HCT116 (cell line): ENCODE data around the gene CREG1. TPM values are rescaled to one million over a fixed set of nuclear protein-coding genes. Genes with fewer than 3 reads are reported as not detected.

Source experiments
- ATAC-seq: fragments of 200-7000 bp; cut with Tn5 transposase; 2 replicates; pipeline ENCODE4 v1.9.1; 2020; ENCODE audit warnings: mild to moderate bottlenecking, moderate library complexity
- BruUV-seq: library from RNA; stranded (reverse); fragments of 400-500 nt; replicated peaks from 2 replicates; lab custom pipeline; 2021; lab: Mats Ljungman, UMichigan
- CTCF ChIA-PET: fragments of 300-600 bp; sonication (Branson Sonifier 250); formaldehyde crosslinking; loops from one replicate; lab custom pipeline; 2021; ENCODE audit warnings: antibody characterized with exemption; lab: Charles Lee
- POLR2A ChIA-PET: fragments of 300-600, 350-600 bp; sonication (Branson Sonifier 250); formaldehyde crosslinking; loops from one replicate; lab custom pipeline; 2021; ENCODE audit warnings: antibody characterized with exemption; lab: Charles Lee
- RAD21 ChIA-PET, 2 experiments: fragments of 300-600 bp; sonication (Branson Sonifier 250); formaldehyde crosslinking; loops; one replicate each; lab custom pipeline; 2023; ENCODE audit warnings: low total read pairs in 2 of 2; ENCODE audit not compliant: uncharacterized antibody in 2 of 2, unreplicated experiment in 2 of 2, low non-redundant PET in 1 of 2; lab: Charles Lee
- DNase-seq: peaks from one replicate; pipeline ENCODE4 v3.0.0-alpha.2; 2010; ENCODE audit warnings: low read depth, low spot score
- H2AFZ ChIP-seq: fragments of 200-600 bp; shearing (Covaris generic), sonication (generic); 2 replicates; pipeline ENCODE4 v1.6.1; 2017; ENCODE audit warnings: low read depth, mixed run types, mixed read lengths, antibody characterized with exemption, low read length; ENCODE audit not compliant: poor library complexity, severe bottlenecking
- H3K27ac ChIP-seq: 2 replicates; pipeline ENCODE4 v1.5.1; 2012; ENCODE audit warnings: low read depth, low read length
- H3K27me3 ChIP-seq: fragments of 200-600 bp; sonication (generic); 2 replicates; pipeline ENCODE4 v1.6.1; 2016; ENCODE audit warnings: mixed run types, low read length, mixed read lengths; ENCODE audit not compliant: insufficient read depth
- H3K36me3 ChIP-seq, 2 experiments: fragments of 200-500 bp in 1 of 2; fragments of 200-600 bp in 1 of 2; sonication (Bioruptor generic) in 1 of 2; sonication (generic) in 1 of 2; 2 replicates each; pipeline versions ENCODE4 v1.5.1 to v1.6.1; 2014 to 2016; ENCODE audit warnings: low read length in 2 of 2, inconsistent platforms in 1 of 2, mixed read lengths in 1 of 2, mixed run types in 1 of 2; ENCODE audit not compliant: insufficient read depth in 2 of 2, control insufficient read depth in 1 of 2
- H3K4me1 ChIP-seq, 2 experiments: fragments of 200-600 bp in 1 of 2; sonication (generic) in 1 of 2; 2 replicates each; pipeline versions ENCODE4 v1.5.1 to v1.6.1; 2012 to 2017; ENCODE audit warnings: low read length in 2 of 2, inconsistent platforms in 1 of 2, mild to moderate bottlenecking in 1 of 2, mixed read lengths in 1 of 2, mixed run types in 1 of 2, moderate library complexity in 1 of 2; ENCODE audit not compliant: insufficient read depth in 2 of 2, control insufficient read depth in 1 of 2
- H3K4me2 ChIP-seq: fragments of 200-600 bp; sonication (generic); 2 replicates; pipeline ENCODE4 v1.6.1; 2017; ENCODE audit warnings: mixed run types, low read length, mixed read lengths
- H3K4me3 ChIP-seq, 2 experiments: fragments of 200-600 bp in 1 of 2; sonication (generic) in 1 of 2; replicated peaks in 1 of 2; 2 replicates each; pipeline ENCODE4 v1.5.1; 2011 to 2016; ENCODE audit warnings: low read length in 2 of 2, control low read depth in 1 of 2, low read depth in 1 of 2, mild to moderate bottlenecking in 1 of 2, mixed read lengths in 1 of 2, mixed run types in 1 of 2
- H3K79me2 ChIP-seq: fragments of 200-600 bp; sonication (generic); 2 replicates; pipeline ENCODE4 v1.6.1; 2017; ENCODE audit warnings: mild to moderate bottlenecking, mixed run types, low read length, moderate library complexity, mixed read lengths; ENCODE audit not compliant: insufficient read depth
- H3K9ac ChIP-seq: fragments of 200-600 bp; sonication (generic); 2 replicates; pipeline ENCODE4 v1.6.1; 2016; ENCODE audit warnings: low read length, mixed read lengths
- H3K9me2 ChIP-seq: fragments of 200-600 bp; sonication (generic), shearing (Covaris generic); 2 replicates; pipeline ENCODE4 v1.6.1; 2017; ENCODE audit warnings: mixed run types, mild to moderate bottlenecking, moderate library complexity; ENCODE audit not compliant: insufficient read depth
- H3K9me3 ChIP-seq, 2 experiments: fragments of 200-500 bp in 1 of 2; fragments of 200-600 bp in 1 of 2; sonication (Bioruptor generic) in 1 of 2; sonication (generic) in 1 of 2; 2 replicates each; pipeline ENCODE4 v1.6.1; 2014 to 2017; ENCODE audit warnings: low read length in 2 of 2, mixed read lengths in 2 of 2, inconsistent platforms in 1 of 2, low read depth in 1 of 2, mild to moderate bottlenecking in 1 of 2, mixed run types in 1 of 2, moderate library complexity in 1 of 2; ENCODE audit not compliant: control insufficient read depth in 1 of 2, insufficient read depth in 1 of 2
- H4K20me1 ChIP-seq: fragments of 200-600 bp; sonication (generic), shearing (Covaris generic); 2 replicates; pipeline ENCODE4 v1.6.1; 2017; ENCODE audit warnings: mixed run types, mild to moderate bottlenecking, moderate library complexity; ENCODE audit not compliant: insufficient read depth
- ATF3 ChIP-seq: IDR thresholded peaks from 2 replicates; pipeline ENCODE4 v1.6.1; 2012
- CEBPB ChIP-seq: IDR thresholded peaks from 2 replicates; pipeline ENCODE4 v1.6.1; 2012; ENCODE audit warnings: low read depth
- EGR1 ChIP-seq: IDR thresholded peaks from 2 replicates; pipeline ENCODE4 v1.6.1; 2012; ENCODE audit warnings: low read depth
- ELF1 ChIP-seq: IDR thresholded peaks from 2 replicates; pipeline ENCODE4 v1.6.1; 2012; ENCODE audit warnings: low read depth, borderline replicate concordance
- EZH2phosphoT487 ChIP-seq: fragments of 200-600 bp; IDR thresholded peaks from 2 replicates; pipeline ENCODE4 v1.6.1; 2018; ENCODE audit warnings: antibody characterized with exemption, borderline replicate concordance
- FOSL1 ChIP-seq: IDR thresholded peaks from 2 replicates; pipeline ENCODE4 v1.6.1; 2012; ENCODE audit warnings: low read depth
- JUND ChIP-seq: IDR thresholded peaks from 2 replicates; pipeline ENCODE4 v1.6.1; 2012
- POLR2A ChIP-seq: IDR thresholded peaks from 2 replicates; pipeline ENCODE4 v1.7.0; 2011; ENCODE audit warnings: borderline replicate concordance; ENCODE audit not compliant: insufficient read depth, insufficient read length; ENCODE audit errors: extremely low read depth
- POLR2AphosphoS5 ChIP-seq: IDR thresholded peaks from 2 replicates; pipeline ENCODE4 v1.6.1; 2011; ENCODE audit warnings: mild to moderate bottlenecking, low read depth, low read length, moderate library complexity
- RAD21 ChIP-seq: IDR thresholded peaks from 2 replicates; pipeline ENCODE4 v1.6.1; 2012; ENCODE audit warnings: low read depth, mild to moderate bottlenecking
- SIN3A ChIP-seq: IDR thresholded peaks from 2 replicates; pipeline ENCODE4 v1.6.1; 2012; ENCODE audit warnings: low read depth
- SRF ChIP-seq: IDR thresholded peaks from 2 replicates; pipeline ENCODE4 v1.6.1; 2012; ENCODE audit warnings: low read depth
- TCF7L2 ChIP-seq: IDR thresholded peaks from 2 replicates; pipeline ENCODE4 v1.7.0; 2011; ENCODE audit warnings: borderline replicate concordance, inconsistent platforms; ENCODE audit not compliant: insufficient read depth, insufficient read length; ENCODE audit errors: extremely low read depth
- ZBTB33 ChIP-seq: IDR thresholded peaks from 2 replicates; pipeline ENCODE4 v1.6.1; 2011; ENCODE audit warnings: mild to moderate bottlenecking, low read length, moderate library complexity; ENCODE audit not compliant: insufficient replicate concordance; ENCODE audit errors: extremely low read depth
- ZFX ChIP-seq: fragments of 450-650 bp; IDR thresholded peaks from 2 replicates; pipeline ENCODE4 v1.6.1; 2017
- ZNF274 ChIP-seq: fragments of 200-500 bp; sonication (Bioruptor generic); IDR thresholded peaks from 2 replicates; pipeline ENCODE4 v1.6.1; 2014; ENCODE audit warnings: mild to moderate bottlenecking, low read depth, low read length, inconsistent platforms
- intact Hi-C: fragments of 100-400 bp; cut with micrococcal nuclease; formaldehyde crosslinking; loops from 2 replicates; pipeline ENCODE4 v1.10.0; 2022
- total RNA-seq: library from RNA; stranded (reverse); gene quantifications from one replicate; pipeline ENCODE4 v1.2.1, GENCODE V29; 2021; ENCODE audit not compliant: unreplicated experiment
- TF ChIP-seq, protein P1 (sequence below): IDR thresholded peaks from 2 replicates; pipeline ENCODE4 v1.6.1; 2012
- TF ChIP-seq, protein P2 (sequence below): IDR thresholded peaks from 2 replicates; pipeline ENCODE4 v1.6.1; 2012; ENCODE audit warnings: low read depth
- TF ChIP-seq, protein P3 (sequence below), 3 experiments: fragments of 200-600 bp in 1 of 3; sonication (generic) in 1 of 3; IDR thresholded peaks in 2 of 3; conservative IDR thresholded peaks in 1 of 3; 2 replicates each; pipeline ENCODE4 v1.5.1; 2012 to 2017; ENCODE audit warnings: low read depth in 2 of 3, low read length in 2 of 3, antibody characterized with exemption in 1 of 3, borderline replicate concordance in 1 of 3, control low read depth in 1 of 3, mild to moderate bottlenecking in 1 of 3, mixed read lengths in 1 of 3, mixed run types in 1 of 3, moderate library complexity in 1 of 3; ENCODE audit not compliant: insufficient read depth in 1 of 3

The CREG1 gene
- total RNA-seq, 1 experiment from 2014 or later, result 55.7 TPM

GRCh38 chr1:167528057-167528728 is 25.4 kb downstream of the CREG1 start:
- Histone ChIP-seq H3K79me2 (no peaks in the 10 kb centered on the region), H2AFZ (no peak overlapping the region), H3K36me3 (no peaks in the 10 kb centered on the region), H3K27me3 (no peaks in the 10 kb centered on the region; the same call in 1 of the 2 replicates), H3K4me1 (no peaks in the 10 kb centered on the region), H3K9me3 (no peaks in the 10 kb centered on the region), H3K27ac (no peak overlapping the region), H3K9ac (no peak overlapping the region), H4K20me1 (no peaks in the 10 kb centered on the region), H3K4me2 (no peak overlapping the region), H3K9me2 (no peaks in the 10 kb centered on the region), H3K4me3 (no peak overlapping the region)
- intact Hi-C loops, result no loop called here
- BruUV-seq, result no TSS peak
- DNase-seq (no peak), ATAC-seq (no peak)
- RAD21 ChIA-PET, result interaction anchor here in 1 of 2 experiments (0.6 kb wide), 1 partner anchor 1445 kb away, joined by 8 read pairs; no protein-coding TSS in a partner anchor
- CTCF ChIA-PET, result interaction anchor here (3.4 kb wide), 1 partner anchor 12 kb away, joined by 14 read pairs; no protein-coding TSS in a partner anchor
- POLR2A ChIA-PET, result interaction anchor here (1.1 kb wide), 1 partner anchor 11 kb away, joined by 5 read pairs; no protein-coding TSS in a partner anchor
- TF ChIP-seq SRF (no peak), ZFX (no peak), ELF1 (no peak), POLR2A (no peak), ZNF274 (no peak), JUND (no peak), EZH2phosphoT487 (no peak), SIN3A (no peak), FOSL1 (no peak), TCF7L2 (no peak), CEBPB (no peak), RAD21 (no peak), ATF3 (no peak), ZBTB33 (no peak), POLR2AphosphoS5 (no peak), EGR1 (no peak)
- TF ChIP-seq, protein P1, sequence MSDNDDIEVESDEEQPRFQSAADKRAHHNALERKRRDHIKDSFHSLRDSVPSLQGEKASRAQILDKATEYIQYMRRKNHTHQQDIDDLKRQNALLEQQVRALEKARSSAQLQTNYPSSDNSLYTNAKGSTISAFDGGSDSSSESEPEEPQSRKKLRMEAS, result no peak
- TF ChIP-seq, protein P2, sequence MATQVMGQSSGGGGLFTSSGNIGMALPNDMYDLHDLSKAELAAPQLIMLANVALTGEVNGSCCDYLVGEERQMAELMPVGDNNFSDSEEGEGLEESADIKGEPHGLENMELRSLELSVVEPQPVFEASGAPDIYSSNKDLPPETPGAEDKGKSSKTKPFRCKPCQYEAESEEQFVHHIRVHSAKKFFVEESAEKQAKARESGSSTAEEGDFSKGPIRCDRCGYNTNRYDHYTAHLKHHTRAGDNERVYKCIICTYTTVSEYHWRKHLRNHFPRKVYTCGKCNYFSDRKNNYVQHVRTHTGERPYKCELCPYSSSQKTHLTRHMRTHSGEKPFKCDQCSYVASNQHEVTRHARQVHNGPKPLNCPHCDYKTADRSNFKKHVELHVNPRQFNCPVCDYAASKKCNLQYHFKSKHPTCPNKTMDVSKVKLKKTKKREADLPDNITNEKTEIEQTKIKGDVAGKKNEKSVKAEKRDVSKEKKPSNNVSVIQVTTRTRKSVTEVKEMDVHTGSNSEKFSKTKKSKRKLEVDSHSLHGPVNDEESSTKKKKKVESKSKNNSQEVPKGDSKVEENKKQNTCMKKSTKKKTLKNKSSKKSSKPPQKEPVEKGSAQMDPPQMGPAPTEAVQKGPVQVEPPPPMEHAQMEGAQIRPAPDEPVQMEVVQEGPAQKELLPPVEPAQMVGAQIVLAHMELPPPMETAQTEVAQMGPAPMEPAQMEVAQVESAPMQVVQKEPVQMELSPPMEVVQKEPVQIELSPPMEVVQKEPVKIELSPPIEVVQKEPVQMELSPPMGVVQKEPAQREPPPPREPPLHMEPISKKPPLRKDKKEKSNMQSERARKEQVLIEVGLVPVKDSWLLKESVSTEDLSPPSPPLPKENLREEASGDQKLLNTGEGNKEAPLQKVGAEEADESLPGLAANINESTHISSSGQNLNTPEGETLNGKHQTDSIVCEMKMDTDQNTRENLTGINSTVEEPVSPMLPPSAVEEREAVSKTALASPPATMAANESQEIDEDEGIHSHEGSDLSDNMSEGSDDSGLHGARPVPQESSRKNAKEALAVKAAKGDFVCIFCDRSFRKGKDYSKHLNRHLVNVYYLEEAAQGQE, result no peak
- TF ChIP-seq, protein P3, sequence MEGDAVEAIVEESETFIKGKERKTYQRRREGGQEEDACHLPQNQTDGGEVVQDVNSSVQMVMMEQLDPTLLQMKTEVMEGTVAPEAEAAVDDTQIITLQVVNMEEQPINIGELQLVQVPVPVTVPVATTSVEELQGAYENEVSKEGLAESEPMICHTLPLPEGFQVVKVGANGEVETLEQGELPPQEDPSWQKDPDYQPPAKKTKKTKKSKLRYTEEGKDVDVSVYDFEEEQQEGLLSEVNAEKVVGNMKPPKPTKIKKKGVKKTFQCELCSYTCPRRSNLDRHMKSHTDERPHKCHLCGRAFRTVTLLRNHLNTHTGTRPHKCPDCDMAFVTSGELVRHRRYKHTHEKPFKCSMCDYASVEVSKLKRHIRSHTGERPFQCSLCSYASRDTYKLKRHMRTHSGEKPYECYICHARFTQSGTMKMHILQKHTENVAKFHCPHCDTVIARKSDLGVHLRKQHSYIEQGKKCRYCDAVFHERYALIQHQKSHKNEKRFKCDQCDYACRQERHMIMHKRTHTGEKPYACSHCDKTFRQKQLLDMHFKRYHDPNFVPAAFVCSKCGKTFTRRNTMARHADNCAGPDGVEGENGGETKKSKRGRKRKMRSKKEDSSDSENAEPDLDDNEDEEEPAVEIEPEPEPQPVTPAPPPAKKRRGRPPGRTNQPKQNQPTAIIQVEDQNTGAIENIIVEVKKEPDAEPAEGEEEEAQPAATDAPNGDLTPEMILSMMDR (IDR thresholded peaks at IDR 0.05 in 2 of 3, conservative IDR thresholded peaks at IDR 0.05 in 1 of 3; ENCODE audit: borderline replicate concordance in 1 of 3, insufficient read depth in 1 of 3, low read depth in 2 of 3, low read length in 2 of 3), result no peak
